Adrenal gland (tissue), 5 donors: ENCODE results near the gene TNFRSF25.

Experiments
- CTCF ChIP-seq, 6 experiments: fragments of 450-650 bp in 4 of 6; fragments of 200-600 bp in 2 of 6; sonication (generic) in 1 of 6; IDR thresholded peaks; 1 replicate in 5 of 6; 2 replicates in 1 of 6; pipeline versions ENCODE4 v1.5.1 to v1.8.0; 2016 to 2021; ENCODE audit warnings: antibody characterized with exemption in 6 of 6, mild to moderate bottlenecking in 2 of 6, moderate library complexity in 1 of 6
- POLR2A ChIP-seq, 2 donors: fragments of 450-650 bp; IDR thresholded peaks; one replicate each; pipeline ENCODE4 v1.6.1; 2017; ENCODE audit warnings: antibody characterized with exemption in 2 of 2, mild to moderate bottlenecking in 2 of 2, moderate library complexity in 1 of 2
- donor health status: DM: no; HTN: no; CAD: no.

- TF ChIP-seq POLR2A (IDR thresholded peaks at IDR 0.05) = no peak
- no peak for TF ChIP-seq CTCF (IDR thresholded peaks at IDR 0.05)
Observed at GRCh38 chr1:6485168-6486101, 19.5 kb upstream of the TNFRSF25 start.
